GM23338 (cell line): ENCODE results near the gene TAPBP. TPM values are rescaled to one million over a fixed set of nuclear protein-coding genes. Genes with fewer than 3 reads are reported as not detected.

ENCODE experiments used
- ATAC-seq: fragments of 200-7000 bp; cut with Tn5 transposase; 3 replicates; pipeline ENCODE4 v1.9.1; 2020
- DNase-seq: peaks from one replicate; pipeline ENCODE4 v3.0.0-alpha.2; 2015; ENCODE audit warnings: low spot score
- H2AFZ ChIP-seq: fragments of 200-600 bp; sonication (generic); 2 replicates; pipeline ENCODE4 v1.8.0; 2016; ENCODE audit warnings: antibody characterized with exemption, mild to moderate bottlenecking, moderate library complexity
- H3F3A ChIP-seq: fragments of 200-600 bp; sonication (generic); replicated peaks from 2 replicates; pipeline ENCODE4 v1.8.0; 2017; ENCODE audit warnings: antibody characterized with exemption, mixed run types, low read depth
- H3K27ac ChIP-seq: fragments of 200-600 bp; sonication (generic); 2 replicates; pipeline ENCODE4 v1.6.1; 2016; ENCODE audit warnings: low read depth
- H3K27me3 ChIP-seq: fragments of 200-600 bp; sonication (generic); 2 replicates; pipeline ENCODE4 v1.8.0; 2016; ENCODE audit warnings: mild to moderate bottlenecking, mixed run types, moderate library complexity; ENCODE audit not compliant: insufficient read depth
- H3K36me3 ChIP-seq: fragments of 200-600 bp; sonication (generic); 2 replicates; pipeline ENCODE4 v1.8.0; 2016; ENCODE audit warnings: mild to moderate bottlenecking; ENCODE audit not compliant: insufficient read depth
- H3K4me1 ChIP-seq: fragments of 200-600 bp; sonication (generic); 2 replicates; pipeline ENCODE4 v1.8.0; 2016; ENCODE audit warnings: mild to moderate bottlenecking, moderate library complexity; ENCODE audit not compliant: insufficient read depth
- H3K4me2 ChIP-seq: fragments of 200-600 bp; sonication (generic); 2 replicates; pipeline ENCODE4 v1.7.1; 2017; ENCODE audit warnings: mixed run types
- H3K4me3 ChIP-seq: fragments of 200-600 bp; sonication (generic); 2 replicates; pipeline ENCODE4 v1.6.1; 2016; ENCODE audit warnings: mixed run types
- H3K79me2 ChIP-seq: fragments of 200-600 bp; sonication (generic); replicated peaks from 2 replicates; pipeline ENCODE4 v1.8.0; 2017; ENCODE audit warnings: mild to moderate bottlenecking; ENCODE audit not compliant: insufficient read depth
- H3K9me2 ChIP-seq: fragments of 200-600 bp; sonication (generic); 2 replicates; pipeline ENCODE4 v1.8.0; 2017; ENCODE audit not compliant: insufficient read depth
- H4K20me1 ChIP-seq: fragments of 200-600 bp; sonication (generic); replicated peaks from 2 replicates; pipeline ENCODE4 v1.8.0; 2017; ENCODE audit warnings: mild to moderate bottlenecking; ENCODE audit not compliant: insufficient read depth
- H3K27ac Mint-ChIP-seq: 2 replicates; pipeline ENCODE4 v1.8.0; 2020; ENCODE audit warnings: inconsistent platforms, mild to moderate bottlenecking, moderate library complexity, mixed read lengths
- H3K27me3 Mint-ChIP-seq: 3 replicates; pipeline ENCODE4 v1.8.0; 2022; ENCODE audit warnings: low read depth, mild to moderate bottlenecking, moderate library complexity, mixed read lengths, inconsistent platforms; ENCODE audit not compliant: insufficient read depth, poor library complexity
- H3K36me3 Mint-ChIP-seq: 3 replicates; pipeline ENCODE4 v1.8.0; 2021; ENCODE audit warnings: low read depth, mild to moderate bottlenecking, inconsistent platforms, moderate library complexity, mixed read lengths
- H3K4me1 Mint-ChIP-seq: 3 replicates; pipeline ENCODE4 v1.8.0; 2020; ENCODE audit warnings: mild to moderate bottlenecking, inconsistent platforms, mixed read lengths
- H3K4me3 Mint-ChIP-seq: 3 replicates; pipeline ENCODE4 v1.8.0; 2021; ENCODE audit warnings: moderate library complexity, mild to moderate bottlenecking, inconsistent platforms, mixed read lengths
- H3K9me3 Mint-ChIP-seq: 3 replicates; pipeline ENCODE4 v1.8.0; 2020; ENCODE audit warnings: moderate library complexity, mild to moderate bottlenecking, inconsistent platforms, mixed read lengths
- CREB1 ChIP-seq: fragments of 250-450 bp; sonication (Bioruptor Pico); IDR thresholded peaks from 2 replicates; pipeline ENCODE4 v1.5.0; 2020; ENCODE audit warnings: low read depth, mild to moderate bottlenecking, moderate library complexity
- CTCF ChIP-seq, 2 experiments: fragments of 200-600 bp in 1 of 2; sonication (generic) in 1 of 2; conservative IDR thresholded peaks; 2 replicates each; pipeline versions ENCODE4 v1.5.1 to v1.6.1; 2016 to 2017; ENCODE audit warnings: antibody characterized with exemption in 2 of 2, low read depth in 2 of 2, mild to moderate bottlenecking in 2 of 2, moderate library complexity in 1 of 2
- ETS1 ChIP-seq: IDR thresholded peaks from 2 replicates; pipeline ENCODE4 v1.6.1; 2016; ENCODE audit warnings: antibody characterized with exemption
- EZH2phosphoT487 ChIP-seq: fragments of 200-600 bp; sonication (generic); IDR thresholded peaks from one replicate; pipeline ENCODE4 v1.8.1; 2018; ENCODE audit warnings: antibody characterized with exemption; ENCODE audit not compliant: unreplicated experiment
- NANOG ChIP-seq: IDR thresholded peaks from 2 replicates; pipeline ENCODE4 v1.6.1; 2016; ENCODE audit warnings: antibody characterized with exemption, borderline replicate concordance
- POLR2AphosphoS5 ChIP-seq: IDR thresholded peaks from 2 replicates; pipeline ENCODE4 v1.6.1; 2016; ENCODE audit warnings: antibody characterized with exemption, low read depth
- STAT1 ChIP-seq: IDR thresholded peaks from one replicate; pipeline ENCODE4 v1.6.1; 2016; ENCODE audit warnings: antibody characterized with exemption; ENCODE audit not compliant: unreplicated experiment
- ZNF114 ChIP-seq: fragments of 250-450 bp; sonication (Bioruptor Pico); IDR thresholded peaks from 2 replicates; pipeline ENCODE4 v1.5.0; 2020; ENCODE audit warnings: mild to moderate bottlenecking, moderate library complexity
- ZNF331 ChIP-seq: fragments of 250-450 bp; sonication (Bioruptor Pico); IDR thresholded peaks from 2 replicates; pipeline ENCODE4 v1.5.0; 2020; ENCODE audit warnings: low read depth, mild to moderate bottlenecking, moderate library complexity
- ZNF462 ChIP-seq: fragments of 250-450 bp; sonication (Bioruptor Pico); IDR thresholded peaks from 2 replicates; pipeline ENCODE4 v1.5.0; 2020; ENCODE audit warnings: mild to moderate bottlenecking, moderate library complexity
- polyA plus RNA-seq: library from polyadenylated mRNA; unstranded; fragments of >200 nt; fragmentation: Nextera tagmentation; extraction: Ambion mirVana; gene quantifications from 2 replicates; pipeline ENCODE4 v1.2.1, GENCODE V29; 2016
- total RNA-seq: library from RNA; depleted of rRNA; stranded (reverse); fragments of >200 nt; shearing (Covaris generic); gene quantifications from 2 replicates; pipeline ENCODE4 v1.2.3, GENCODE V29; 2014

TAPBP gene
- total and polyA plus RNA-seq, 2 experiments from 2014 or later, result 19.9 to 37.5 TPM

GRCh38 chr6:33323623-33323948 lies 9.7 kb upstream of the TAPBP start:
- Histone ChIP-seq H3K9me2 (no peaks in the 10 kb centered on the region), H3K36me3 (peaks cover 14% of the 10 kb centered on the region), H3K79me2 (peaks cover 36% of the 10 kb centered on the region), H3K4me2 (peak overlapping the region; percentile 92), H3K4me1 (peaks cover 35% of the 10 kb centered on the region), H3K27ac (peak overlapping the region; percentile 72), H3K4me3 (peak overlapping the region; percentile 80), H3F3A (peaks cover 18% of the 10 kb centered on the region), H2AFZ (peak overlapping the region; percentile 65), H4K20me1 (peaks cover 11% of the 10 kb centered on the region), H3K27me3 (no peaks in the 10 kb centered on the region)
- DNase-seq, result peak; percentile 43
- peak; percentile 6 for ATAC-seq
- Mint-ChIP-seq H3K27ac (peak overlapping the region; percentile 97), H3K4me1 (peaks cover 49% of the 10 kb centered on the region), H3K4me3 (peak overlapping the region; percentile 90), H3K27me3 (peaks cover 14% of the 10 kb centered on the region), H3K9me3 (no peaks in the 10 kb centered on the region), H3K36me3 (peaks cover 35% of the 10 kb centered on the region)
- TF ChIP-seq POLR2AphosphoS5 (no peak), ETS1 (no peak), ZNF462 (CRISPR knock-in tag) (no peak), STAT1 (no peak), NANOG (no peak), CTCF (conservative IDR thresholded peaks at IDR 0.05; ENCODE audit: low read depth in 2 of 2) (no peak), ZNF114 (no peak), EZH2phosphoT487 (no peak), CREB1 (no peak), ZNF331 (CRISPR knock-in tag) (no peak)
